Sigmoid colon (tissue), 4 donors: ENCODE measurements around the gene DOCK1.

Source experiments
- EP300 ChIP-seq, 4 donors: sonication (generic); formaldehyde crosslinking; IDR thresholded peaks; one replicate each; pipeline ENCODE4 v1.6.1; 2017; ENCODE audit warnings: antibody characterized with exemption in 4 of 4
- TF ChIP-seq, protein P1 (sequence below), 4 experiments: fragments of 450-650 bp in 3 of 4; fragments of 200-600 bp in 1 of 4; IDR thresholded peaks; one replicate each; pipeline ENCODE4 v1.5.1; 2016 to 2019; ENCODE audit warnings: antibody characterized with exemption in 4 of 4, mild to moderate bottlenecking in 3 of 4, moderate library complexity in 2 of 4

DNA sequence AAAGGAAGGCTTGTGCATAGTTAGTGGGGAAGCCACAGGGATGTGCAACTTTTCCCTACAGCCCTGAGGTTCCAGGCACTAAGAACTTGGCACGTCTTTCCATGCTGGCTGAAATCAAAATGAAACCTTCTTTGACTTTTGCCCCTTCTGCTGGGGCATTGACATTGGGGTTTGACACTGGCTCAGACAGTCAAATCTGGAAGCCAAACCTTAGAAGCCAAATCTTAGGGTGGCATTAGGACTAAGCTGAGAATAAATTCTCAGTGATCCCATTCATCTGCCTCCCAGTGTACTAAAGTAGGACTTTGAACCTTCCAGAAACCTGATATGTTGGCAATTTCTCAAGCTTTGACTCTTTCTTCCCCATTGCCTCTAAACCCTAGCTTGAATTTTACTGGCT lies 322.4 kb downstream of the DOCK1 start:
- TF ChIP-seq, protein P1, sequence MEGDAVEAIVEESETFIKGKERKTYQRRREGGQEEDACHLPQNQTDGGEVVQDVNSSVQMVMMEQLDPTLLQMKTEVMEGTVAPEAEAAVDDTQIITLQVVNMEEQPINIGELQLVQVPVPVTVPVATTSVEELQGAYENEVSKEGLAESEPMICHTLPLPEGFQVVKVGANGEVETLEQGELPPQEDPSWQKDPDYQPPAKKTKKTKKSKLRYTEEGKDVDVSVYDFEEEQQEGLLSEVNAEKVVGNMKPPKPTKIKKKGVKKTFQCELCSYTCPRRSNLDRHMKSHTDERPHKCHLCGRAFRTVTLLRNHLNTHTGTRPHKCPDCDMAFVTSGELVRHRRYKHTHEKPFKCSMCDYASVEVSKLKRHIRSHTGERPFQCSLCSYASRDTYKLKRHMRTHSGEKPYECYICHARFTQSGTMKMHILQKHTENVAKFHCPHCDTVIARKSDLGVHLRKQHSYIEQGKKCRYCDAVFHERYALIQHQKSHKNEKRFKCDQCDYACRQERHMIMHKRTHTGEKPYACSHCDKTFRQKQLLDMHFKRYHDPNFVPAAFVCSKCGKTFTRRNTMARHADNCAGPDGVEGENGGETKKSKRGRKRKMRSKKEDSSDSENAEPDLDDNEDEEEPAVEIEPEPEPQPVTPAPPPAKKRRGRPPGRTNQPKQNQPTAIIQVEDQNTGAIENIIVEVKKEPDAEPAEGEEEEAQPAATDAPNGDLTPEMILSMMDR (IDR thresholded peaks at IDR 0.05) = no peak
- TF ChIP-seq EP300 (IDR thresholded peaks at IDR 0.05) = no peak
